Colonic mucosa (tissue), 4 donors: ENCODE results near the gene TAF11L12. TPM values are rescaled to one million over a fixed set of nuclear protein-coding genes. Genes with fewer than 3 reads are reported as not detected.

Source experiments
- DNase-seq: peaks from one replicate; pipeline ENCODE4 v3.0.0-alpha.2; 2020
- H3K27ac ChIP-seq: fragments of 200-600 bp; one replicate; pipeline ENCODE4 v1.8.0; 2021
- H3K27me3 ChIP-seq: fragments of 200-600 bp; one replicate; pipeline ENCODE4 v1.8.0; 2021
- H3K36me3 ChIP-seq: fragments of 200-600 bp; one replicate; pipeline ENCODE4 v1.8.0; 2021
- H3K4me1 ChIP-seq: fragments of 200-600 bp; one replicate; pipeline ENCODE4 v1.8.0; 2021; ENCODE audit warnings: mild to moderate bottlenecking
- H3K4me3 ChIP-seq: fragments of 200-600 bp; one replicate; pipeline ENCODE4 v1.8.0; 2021
- H3K9ac ChIP-seq, 2 donors: one replicate each; pipeline ENCODE4 v1.7.0; 2013; ENCODE audit warnings: control low read depth in 2 of 2, low read depth in 2 of 2, low read length in 2 of 2
- H3K9me3 ChIP-seq: fragments of 200-600 bp; one replicate; pipeline ENCODE4 v1.8.0; 2021
- intact Hi-C: fragments of 100-400 bp; cut with DNase I; formaldehyde crosslinking; loops from one replicate; pipeline ENCODE4 v1.14.1; 2022
- total RNA-seq, 2 donors: library from RNA; stranded (reverse); fragmentation: NEBNext Ultra II Directional in 1 of 2; extraction: Animal tissue kit (Norgen Biotek cat#: 25700) in 1 of 2; gene quantifications; one replicate each; pipeline ENCODE4 v1.2.1, GENCODE V29; 2021
- TF ChIP-seq, protein P1 (sequence below): fragments of 200-600 bp; IDR thresholded peaks from one replicate; pipeline ENCODE4 v1.8.0; 2022; ENCODE audit warnings: antibody characterized with exemption, mild to moderate bottlenecking
- donor health status: healthy.
- donor health status: DM: no; HTN: no; CAD: no.
- donor health status: DM: no; HTN: no; CAD: no.

Gene TAF11L12
- total RNA-seq, 2 donors from 2014 or later = not detected

DNA sequence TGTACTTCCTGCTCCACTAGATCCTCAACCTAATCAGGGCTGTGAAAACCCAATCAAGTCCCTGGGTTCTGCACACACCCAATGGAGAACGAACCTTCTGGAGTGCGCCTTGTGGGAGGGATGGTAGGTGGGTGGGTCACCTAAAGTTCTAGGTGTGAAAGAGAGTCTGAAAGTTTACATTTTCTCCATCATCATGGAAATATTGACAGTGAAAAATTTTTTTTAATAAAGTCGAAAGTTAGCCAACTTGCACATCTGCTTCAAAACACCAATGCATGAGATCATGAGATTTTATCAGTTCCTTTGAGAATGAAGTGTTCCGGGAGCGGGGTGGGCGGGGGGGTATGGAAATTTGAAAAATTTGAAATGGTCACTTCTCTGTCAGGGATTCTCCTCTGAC lies 45.7 kb downstream of the TAF11L12 start:
- H3K27ac ChIP-seq = no peak overlapping the region
- intact Hi-C loops = no loop called here
- H3K27me3 ChIP-seq = no peaks in the 10 kb centered on the region
- no peak overlapping the region for H3K9ac ChIP-seq
- H3K36me3 ChIP-seq = no peaks in the 10 kb centered on the region
- no peaks in the 10 kb centered on the region for H3K9me3 ChIP-seq
- TF ChIP-seq, protein P1, sequence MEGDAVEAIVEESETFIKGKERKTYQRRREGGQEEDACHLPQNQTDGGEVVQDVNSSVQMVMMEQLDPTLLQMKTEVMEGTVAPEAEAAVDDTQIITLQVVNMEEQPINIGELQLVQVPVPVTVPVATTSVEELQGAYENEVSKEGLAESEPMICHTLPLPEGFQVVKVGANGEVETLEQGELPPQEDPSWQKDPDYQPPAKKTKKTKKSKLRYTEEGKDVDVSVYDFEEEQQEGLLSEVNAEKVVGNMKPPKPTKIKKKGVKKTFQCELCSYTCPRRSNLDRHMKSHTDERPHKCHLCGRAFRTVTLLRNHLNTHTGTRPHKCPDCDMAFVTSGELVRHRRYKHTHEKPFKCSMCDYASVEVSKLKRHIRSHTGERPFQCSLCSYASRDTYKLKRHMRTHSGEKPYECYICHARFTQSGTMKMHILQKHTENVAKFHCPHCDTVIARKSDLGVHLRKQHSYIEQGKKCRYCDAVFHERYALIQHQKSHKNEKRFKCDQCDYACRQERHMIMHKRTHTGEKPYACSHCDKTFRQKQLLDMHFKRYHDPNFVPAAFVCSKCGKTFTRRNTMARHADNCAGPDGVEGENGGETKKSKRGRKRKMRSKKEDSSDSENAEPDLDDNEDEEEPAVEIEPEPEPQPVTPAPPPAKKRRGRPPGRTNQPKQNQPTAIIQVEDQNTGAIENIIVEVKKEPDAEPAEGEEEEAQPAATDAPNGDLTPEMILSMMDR = no peak
- H3K4me1 ChIP-seq = no peaks in the 10 kb centered on the region
- no peak overlapping the region for H3K4me3 ChIP-seq
- no peak for DNase-seq

Other genes with a start within 250 kb of the TAF11L12 start
- gene TAF11L2, start 112.2 kb upstream of the TAF11L12 start, total RNA-seq = not detected
- gene TAF11L3, start 92.0 kb upstream of the TAF11L12 start, total RNA-seq = not detected
- not detected for gene TAF11L4, start 88.6 kb upstream of the TAF11L12 start, total RNA-seq
- not detected for gene TAF11L5, start 85.2 kb upstream of the TAF11L12 start, total RNA-seq
- gene TAF11L6, start 81.7 kb upstream of the TAF11L12 start, total RNA-seq = not detected
- not detected for gene TAF11L7, start 24.6 kb upstream of the TAF11L12 start, total RNA-seq
- not detected for gene TAF11L8, start 19.4 kb upstream of the TAF11L12 start, total RNA-seq
- not detected for gene TAF11L9, start 16.0 kb upstream of the TAF11L12 start, total RNA-seq
- not detected for gene TAF11L10, start 12.6 kb upstream of the TAF11L12 start, total RNA-seq
- not detected for gene TAF11L11, start 6.2 kb upstream of the TAF11L12 start, total RNA-seq
- not detected for gene TAF11L13, start 21.7 kb downstream of the TAF11L12 start, total RNA-seq
- gene TAF11L14, start 24.1 kb downstream of the TAF11L12 start, total RNA-seq = not detected